HEK293 (cell line): ENCODE data around the gene KLHDC9.

Experiments
- CTCF ChIA-PET: fragments of 350-600 bp; formaldehyde crosslinking; extraction: SDS; loops from one replicate; lab custom pipeline; 2021; ENCODE audit warnings: antibody characterized with exemption; lab: Yijun Ruan, JAX
- POLR2A ChIA-PET: fragments of 300-600 bp; formaldehyde crosslinking; extraction: SDS; loops from one replicate; lab custom pipeline; 2020; ENCODE audit warnings: antibody characterized with exemption, inconsistent platforms; lab: Yijun Ruan, JAX
- H3K27ac ChIP-seq: fragments of 200-500 bp; sonication (Bioruptor generic); 2 replicates; pipeline ENCODE4 v1.5.1; 2014; ENCODE audit warnings: low read depth, low read length, control low read depth, inconsistent platforms; ENCODE audit errors: extremely low read depth
- H3K36me3 ChIP-seq, 2 experiments: fragments of 200-500 bp in 1 of 2; sonication (Bioruptor generic) in 1 of 2; 1 replicate in 1 of 2; 2 replicates in 1 of 2; pipeline ENCODE4 v1.5.1; 2014 to 2017; ENCODE audit warnings: inconsistent platforms in 2 of 2, low read length in 2 of 2; ENCODE audit not compliant: control insufficient read depth in 2 of 2, insufficient read depth in 1 of 2
- H3K4me1 ChIP-seq: fragments of 200-500 bp; sonication (Bioruptor generic); 2 replicates; pipeline ENCODE4 v1.5.1; 2014; ENCODE audit warnings: mild to moderate bottlenecking, low read length, inconsistent platforms; ENCODE audit not compliant: control insufficient read depth, insufficient read depth
- H3K4me3 ChIP-seq: 2 replicates; pipeline ENCODE4 v1.5.1; 2011; ENCODE audit warnings: low read depth, mild to moderate bottlenecking, control low read depth, low read length, moderate library complexity
- H3K9me3 ChIP-seq: fragments of 200-500 bp; sonication (Bioruptor generic); 2 replicates; pipeline ENCODE4 v1.5.1; 2014; ENCODE audit warnings: low read depth, low read length, inconsistent platforms; ENCODE audit not compliant: control insufficient read depth, insufficient read depth
- BCL11B ChIP-seq: fragments of 450-650 bp; formaldehyde crosslinking; IDR thresholded peaks from 2 replicates; pipeline ENCODE4 v1.5.1; 2016; ENCODE audit warnings: low read depth, missing biosample characterization, missing genetic modification characterization
- CTCF ChIP-seq: fragments of 450-650 bp; formaldehyde crosslinking; IDR thresholded peaks from 2 replicates; pipeline ENCODE4 v1.5.1; 2016; ENCODE audit warnings: missing biosample characterization, missing genetic modification characterization
- EGR2 ChIP-seq: fragments of 450-650 bp; formaldehyde crosslinking; IDR thresholded peaks from 2 replicates; pipeline ENCODE4 v1.5.1; 2016; ENCODE audit warnings: low read depth, missing biosample characterization, missing genetic modification characterization
- GLIS1 ChIP-seq: fragments of 450-650 bp; formaldehyde crosslinking; IDR thresholded peaks from 2 replicates; pipeline ENCODE4 v1.5.1; 2016; ENCODE audit warnings: missing biosample characterization, missing genetic modification characterization
- KLF8 ChIP-seq: fragments of 450-650 bp; formaldehyde crosslinking; IDR thresholded peaks from 2 replicates; pipeline ENCODE4 v1.5.1; 2016; ENCODE audit warnings: missing biosample characterization, missing genetic modification characterization
- TRIM28 ChIP-seq: IDR thresholded peaks from 2 replicates; pipeline ENCODE4 v1.6.1; 2011; ENCODE audit warnings: low read length, control low read depth, borderline replicate concordance
- WT1 ChIP-seq: fragments of 450-650 bp; formaldehyde crosslinking; IDR thresholded peaks from 2 replicates; pipeline ENCODE4 v1.5.1; 2016; ENCODE audit warnings: missing biosample characterization, missing genetic modification characterization
- YY2 ChIP-seq: fragments of 450-650 bp; formaldehyde crosslinking; IDR thresholded peaks from 2 replicates; pipeline ENCODE4 v1.5.1; 2016; ENCODE audit warnings: missing biosample characterization, missing genetic modification characterization
- ZFP41 ChIP-seq: fragments of 450-650 bp; formaldehyde crosslinking; IDR thresholded peaks from 2 replicates; pipeline ENCODE4 v1.5.1; 2016; ENCODE audit warnings: missing biosample characterization, missing genetic modification characterization, borderline replicate concordance
- ZNF114 ChIP-seq: fragments of 450-650 bp; formaldehyde crosslinking; IDR thresholded peaks from 2 replicates; pipeline ENCODE4 v1.5.0; 2017; ENCODE audit warnings: missing biosample characterization, missing genetic modification characterization
- ZNF175 ChIP-seq: fragments of 450-650 bp; formaldehyde crosslinking; IDR thresholded peaks from 2 replicates; pipeline ENCODE4 v1.5.1; 2016; ENCODE audit warnings: missing biosample characterization, missing genetic modification characterization
- ZNF23 ChIP-seq: fragments of 450-650 bp; formaldehyde crosslinking; IDR thresholded peaks from 2 replicates; pipeline ENCODE4 v1.5.1; 2016; ENCODE audit warnings: missing biosample characterization, missing genetic modification characterization, borderline replicate concordance
- ZNF394 ChIP-seq: fragments of 450-650 bp; formaldehyde crosslinking; IDR thresholded peaks from 2 replicates; pipeline ENCODE4 v1.5.1; 2016; ENCODE audit warnings: missing biosample characterization, missing genetic modification characterization, mild to moderate bottlenecking, moderate library complexity, borderline replicate concordance
- ZNF416 ChIP-seq: fragments of 450-650 bp; formaldehyde crosslinking; IDR thresholded peaks from 2 replicates; pipeline ENCODE4 v1.5.1; 2016; ENCODE audit warnings: missing biosample characterization, missing genetic modification characterization
- ZNF473 ChIP-seq: fragments of 450-650 bp; formaldehyde crosslinking; IDR thresholded peaks from 2 replicates; pipeline ENCODE4 v1.5.1; 2017; ENCODE audit warnings: missing biosample characterization, missing genetic modification characterization
- ZNF488 ChIP-seq: fragments of 450-650 bp; formaldehyde crosslinking; IDR thresholded peaks from 2 replicates; pipeline ENCODE4 v1.5.1; 2016; ENCODE audit warnings: missing biosample characterization, missing genetic modification characterization
- ZNF510 ChIP-seq: fragments of 450-650 bp; formaldehyde crosslinking; IDR thresholded peaks from 2 replicates; pipeline ENCODE4 v1.5.1; 2018; ENCODE audit warnings: mild to moderate bottlenecking, missing genetic modification characterization, missing biosample characterization; ENCODE audit not compliant: insufficient replicate concordance
- ZNF521 ChIP-seq: fragments of 450-650 bp; formaldehyde crosslinking; IDR thresholded peaks from 2 replicates; pipeline ENCODE4 v1.5.1; 2017; ENCODE audit warnings: missing biosample characterization, mild to moderate bottlenecking, missing genetic modification characterization
- ZNF670 ChIP-seq: fragments of 450-650 bp; formaldehyde crosslinking; IDR thresholded peaks from 2 replicates; pipeline ENCODE4 v1.5.1; 2016; ENCODE audit warnings: missing biosample characterization, missing genetic modification characterization, low read depth
- ZNF76 ChIP-seq: fragments of 450-650 bp; formaldehyde crosslinking; IDR thresholded peaks from 2 replicates; pipeline ENCODE4; 2016; ENCODE audit warnings: low read depth, missing biosample characterization, missing genetic modification characterization, borderline replicate concordance
- TF ChIP-seq, protein P1 (sequence below): fragments of 450-650 bp; formaldehyde crosslinking; conservative IDR thresholded peaks from 2 replicates; pipeline ENCODE4 v1.5.1; 2016; ENCODE audit warnings: low read depth, missing biosample characterization, missing genetic modification characterization
- TF ChIP-seq, protein P2 (sequence below): sonication (generic); formaldehyde crosslinking; IDR thresholded peaks from 2 replicates; pipeline ENCODE4 v1.8.1; 2022; ENCODE audit warnings: mild to moderate bottlenecking, moderate library complexity, missing genetic modification reagents
- TF ChIP-seq, protein P3 (sequence below): fragments of 450-650 bp; formaldehyde crosslinking; IDR thresholded peaks from 2 replicates; pipeline ENCODE4 v1.5.1; 2017; ENCODE audit warnings: missing biosample characterization, missing genetic modification characterization

The KLHDC9 gene

GRCh38 chr1:161071886-161072371 is 26.2 kb upstream of the KLHDC9 start (continued):
- TF ChIP-seq CTCF (tag by site-specific recombination) (peak; percentile 44; the same call in 1 of the 2 replicates), ZNF23 (tag by site-specific recombination) (no peak), ZNF670 (no peak)

GRCh38 chr1:161072751-161073449 is 25.3 kb upstream of the KLHDC9 start:
- Histone ChIP-seq H3K27ac (no peak overlapping the region), H3K4me3 (peak overlapping the region; percentile 39), H3K9me3 (no peaks in the 10 kb centered on the region), H3K4me1 (no peaks in the 10 kb centered on the region), H3K36me3 (peaks cover 0 to 13% of the 10 kb centered on the region in 2 experiments; a peak in 1 of 3 replicates)
- ChIA-PET POLR2A (no interaction called here), CTCF (interaction anchor here (1.1 to 6.1 kb wide), 4 partner anchors 9 to 75 kb away, joined by 3 to 56 read pairs (median 4); partner anchors contain the start of genes KLHDC9 and USF1)
- no peak for TF ChIP-seq YY2 (tag by site-specific recombination)
- TF ChIP-seq, protein P1, sequence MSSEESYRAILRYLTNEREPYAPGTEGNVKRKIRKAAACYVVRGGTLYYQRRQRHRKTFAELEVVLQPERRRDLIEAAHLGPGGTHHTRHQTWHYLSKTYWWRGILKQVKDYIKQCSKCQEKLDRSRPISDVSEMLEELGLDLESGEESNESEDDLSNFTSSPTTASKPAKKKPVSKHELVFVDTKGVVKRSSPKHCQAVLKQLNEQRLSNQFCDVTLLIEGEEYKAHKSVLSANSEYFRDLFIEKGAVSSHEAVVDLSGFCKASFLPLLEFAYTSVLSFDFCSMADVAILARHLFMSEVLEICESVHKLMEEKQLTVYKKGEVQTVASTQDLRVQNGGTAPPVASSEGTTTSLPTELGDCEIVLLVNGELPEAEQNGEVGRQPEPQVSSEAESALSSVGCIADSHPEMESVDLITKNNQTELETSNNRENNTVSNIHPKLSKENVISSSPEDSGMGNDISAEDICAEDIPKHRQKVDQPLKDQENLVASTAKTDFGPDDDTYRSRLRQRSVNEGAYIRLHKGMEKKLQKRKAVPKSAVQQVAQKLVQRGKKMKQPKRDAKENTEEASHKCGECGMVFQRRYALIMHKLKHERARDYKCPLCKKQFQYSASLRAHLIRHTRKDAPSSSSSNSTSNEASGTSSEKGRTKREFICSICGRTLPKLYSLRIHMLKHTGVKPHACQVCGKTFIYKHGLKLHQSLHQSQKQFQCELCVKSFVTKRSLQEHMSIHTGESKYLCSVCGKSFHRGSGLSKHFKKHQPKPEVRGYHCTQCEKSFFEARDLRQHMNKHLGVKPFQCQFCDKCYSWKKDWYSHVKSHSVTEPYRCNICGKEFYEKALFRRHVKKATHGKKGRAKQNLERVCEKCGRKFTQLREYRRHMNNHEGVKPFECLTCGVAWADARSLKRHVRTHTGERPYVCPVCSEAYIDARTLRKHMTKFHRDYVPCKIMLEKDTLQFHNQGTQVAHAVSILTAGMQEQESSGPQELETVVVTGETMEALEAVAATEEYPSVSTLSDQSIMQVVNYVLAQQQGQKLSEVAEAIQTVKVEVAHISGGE (tag by site-specific recombination), result no peak
- no peak for TF ChIP-seq ZNF394 (tag by site-specific recombination)
- TF ChIP-seq GLIS1 (tag by site-specific recombination), result no peak
- TF ChIP-seq, protein P2, sequence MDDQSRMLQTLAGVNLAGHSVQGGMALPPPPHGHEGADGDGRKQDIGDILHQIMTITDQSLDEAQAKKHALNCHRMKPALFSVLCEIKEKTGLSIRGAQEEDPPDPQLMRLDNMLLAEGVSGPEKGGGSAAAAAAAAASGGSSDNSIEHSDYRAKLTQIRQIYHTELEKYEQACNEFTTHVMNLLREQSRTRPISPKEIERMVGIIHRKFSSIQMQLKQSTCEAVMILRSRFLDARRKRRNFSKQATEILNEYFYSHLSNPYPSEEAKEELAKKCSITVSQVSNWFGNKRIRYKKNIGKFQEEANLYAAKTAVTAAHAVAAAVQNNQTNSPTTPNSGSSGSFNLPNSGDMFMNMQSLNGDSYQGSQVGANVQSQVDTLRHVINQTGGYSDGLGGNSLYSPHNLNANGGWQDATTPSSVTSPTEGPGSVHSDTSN (CRISPR knock-in tag), result no peak
- TF ChIP-seq ZNF510 (tag by site-specific recombination), result no peak
- no peak for TF ChIP-seq ZNF416 (tag by site-specific recombination)
- TF ChIP-seq ZNF488, result no peak
- TF ChIP-seq EGR2 (tag by site-specific recombination), result no peak
- TF ChIP-seq WT1 (tag by site-specific recombination), result no peak
- no peak for TF ChIP-seq BCL11B (tag by site-specific recombination)
- no peak for TF ChIP-seq ZFP41 (tag by site-specific recombination)
- no peak for TF ChIP-seq ZNF473 (tag by site-specific recombination)
- TF ChIP-seq ZNF114, result no peak
- TF ChIP-seq ZNF521 (tag by site-specific recombination), result no peak
- TF ChIP-seq, protein P3, sequence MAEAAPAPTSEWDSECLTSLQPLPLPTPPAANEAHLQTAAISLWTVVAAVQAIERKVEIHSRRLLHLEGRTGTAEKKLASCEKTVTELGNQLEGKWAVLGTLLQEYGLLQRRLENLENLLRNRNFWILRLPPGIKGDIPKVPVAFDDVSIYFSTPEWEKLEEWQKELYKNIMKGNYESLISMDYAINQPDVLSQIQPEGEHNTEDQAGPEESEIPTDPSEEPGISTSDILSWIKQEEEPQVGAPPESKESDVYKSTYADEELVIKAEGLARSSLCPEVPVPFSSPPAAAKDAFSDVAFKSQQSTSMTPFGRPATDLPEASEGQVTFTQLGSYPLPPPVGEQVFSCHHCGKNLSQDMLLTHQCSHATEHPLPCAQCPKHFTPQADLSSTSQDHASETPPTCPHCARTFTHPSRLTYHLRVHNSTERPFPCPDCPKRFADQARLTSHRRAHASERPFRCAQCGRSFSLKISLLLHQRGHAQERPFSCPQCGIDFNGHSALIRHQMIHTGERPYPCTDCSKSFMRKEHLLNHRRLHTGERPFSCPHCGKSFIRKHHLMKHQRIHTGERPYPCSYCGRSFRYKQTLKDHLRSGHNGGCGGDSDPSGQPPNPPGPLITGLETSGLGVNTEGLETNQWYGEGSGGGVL (tag by site-specific recombination), result no peak
- no peak for TF ChIP-seq KLF8
- no peak for TF ChIP-seq ZNF76 (tag by site-specific recombination)
- no peak for TF ChIP-seq ZNF175 (tag by site-specific recombination)
- TF ChIP-seq TRIM28, result no peak
